OCI-M1 (cell line): ENCODE measurements around the gene ZNF597.

Source experiments
- DNase-seq: peaks from one replicate; lab custom pipeline; 2025; lab: John Stamatoyannopoulos, UW

The ZNF597 gene

GRCh38 chr16:3454631-3455147 lies 11.4 kb upstream of the ZNF597 start:
- DNase-seq, result no peak

GRCh38 chr16:3454093-3454492 lies 10.8 kb upstream of the ZNF597 start:
- DNase-seq, result no peak

GRCh38 chr16:3444032-3444388 lies 706 bp upstream of the ZNF597 start:
- peak; percentile 62 for DNase-seq

GRCh38 chr16:3439637-3440036 lies 3.7 kb downstream of the ZNF597 start:
- no peak for DNase-seq

- DNase-seq, result no peak
These were observed 8.9 kb downstream of the ZNF597 start for GRCh38 chr16:3434373-3434772.

DNA sequence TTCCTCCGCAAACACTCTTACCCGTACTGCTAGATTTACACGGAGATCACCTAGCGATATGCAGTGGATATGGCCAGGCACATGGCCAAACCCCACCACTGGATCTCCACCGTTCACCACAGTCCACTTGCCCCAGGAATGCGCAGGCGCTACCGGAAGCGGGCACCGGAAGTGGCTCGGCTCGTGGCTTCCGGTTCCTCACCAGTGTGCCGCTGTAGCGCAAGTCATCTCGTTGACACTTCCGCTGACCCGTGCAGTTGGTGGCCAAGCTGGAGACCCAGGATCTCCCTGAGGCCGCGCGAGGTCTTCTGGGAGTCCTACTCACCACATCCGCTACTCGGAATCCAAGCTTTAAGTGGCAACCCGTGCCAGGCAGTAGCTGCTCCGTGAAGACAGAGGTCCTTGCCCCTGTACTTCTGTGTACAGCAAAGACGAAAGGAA lies 11.5 kb downstream of the ZNF597 start:
- DNase-seq, result no peak

DNA sequence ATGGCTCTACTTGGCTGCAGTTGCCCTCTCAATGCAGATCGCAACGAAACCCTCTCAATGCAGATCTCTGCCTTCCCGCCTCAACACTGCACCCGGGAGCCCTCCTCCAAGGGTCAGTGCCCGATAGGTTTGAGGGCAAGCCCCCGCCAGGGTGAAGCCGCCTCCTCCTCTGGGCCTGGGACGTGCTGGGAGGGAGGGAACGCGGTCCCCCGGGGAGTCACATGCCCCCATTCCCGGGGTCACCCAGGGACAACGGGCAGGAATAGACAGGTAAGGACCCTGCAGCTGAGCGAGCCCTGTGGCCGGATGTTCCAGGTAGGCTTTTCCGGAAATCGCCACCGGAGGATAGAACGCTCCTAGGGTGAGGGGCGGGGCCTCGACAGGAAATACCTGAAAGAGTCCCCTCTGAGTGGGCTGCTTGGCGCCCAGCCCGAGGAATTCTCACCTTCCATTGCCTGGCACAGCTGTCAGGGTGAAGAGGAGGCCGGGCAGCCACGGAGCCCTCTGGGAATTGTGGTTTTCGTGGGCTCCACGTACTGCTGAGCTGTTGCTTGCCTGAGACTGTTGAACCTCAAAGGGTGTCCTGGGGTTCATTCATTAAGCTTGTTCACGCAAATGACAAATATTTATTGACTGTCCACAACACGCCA lies 29.4 kb downstream of the ZNF597 start:
- DNase-seq, result no peak

- DNase-seq, result no peak
These were observed 34.6 kb downstream of the ZNF597 start for GRCh38 chr16:3408561-3409197.

- DNase-seq, result peak; percentile 67
These were observed 41.4 kb downstream of the ZNF597 start for GRCh38 chr16:3401719-3402397.

DNA sequence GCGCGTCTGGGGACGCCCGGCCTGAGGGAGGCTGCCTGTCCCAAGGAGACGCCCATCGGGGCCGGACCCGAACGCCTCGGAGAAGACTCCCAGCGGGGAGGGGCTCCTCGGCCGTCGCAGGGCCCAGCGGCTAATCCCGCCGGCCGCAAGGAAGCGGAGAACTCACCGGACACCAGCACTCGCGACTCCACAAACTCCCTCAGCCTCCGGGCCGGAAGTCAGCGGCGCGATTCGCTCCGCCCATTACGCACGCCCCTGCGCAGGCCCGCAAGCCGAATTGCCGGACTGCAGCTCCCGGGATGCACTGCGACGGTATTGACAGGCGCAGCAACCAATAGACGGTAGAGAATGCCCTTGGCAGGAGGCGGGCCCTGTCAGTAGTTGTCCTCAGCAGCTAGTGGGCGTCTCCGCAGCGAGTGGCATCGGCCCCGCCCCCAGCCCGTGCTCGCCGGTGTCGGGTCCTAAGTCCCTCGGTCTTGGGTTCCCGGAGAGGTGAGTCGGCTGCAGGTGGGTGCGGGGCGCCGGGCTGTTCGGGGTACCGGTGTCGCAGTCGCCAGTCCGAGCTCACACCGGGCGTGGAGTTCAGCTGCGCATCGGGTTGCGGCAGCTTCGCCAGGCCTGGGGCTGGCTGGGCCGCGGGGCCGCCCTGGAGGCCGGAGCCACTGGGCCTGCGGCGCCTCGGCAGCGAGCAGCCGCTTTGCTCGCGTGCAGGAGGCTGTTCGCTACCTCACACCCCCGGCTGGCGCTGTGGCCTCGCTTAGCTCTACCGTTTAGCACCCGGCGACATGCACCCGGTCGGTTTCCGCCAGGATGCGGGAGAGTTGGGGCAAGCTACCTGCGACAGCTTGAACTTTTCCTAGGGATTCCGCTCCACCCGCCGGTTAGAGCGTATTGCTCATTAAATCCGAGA lies 42.3 kb downstream of the ZNF597 start, which contains the start of the genes ZNF174 and ZSCAN32:
ZNF174 (plus strand) TSS at position 437 of the 910 bp plus-strand sequence. CDS start 790 bp downstream, outside the sequence.
ZSCAN32 (minus strand) TSS at position 226 of the 910 bp plus-strand sequence. CDS start 3,447 bp downstream, outside the sequence.
- DNase-seq, result peak; percentile 99

GRCh38 chr16:3400446-3400778 lies 42.9 kb downstream of the ZNF597 start:
- no peak for DNase-seq

DNA sequence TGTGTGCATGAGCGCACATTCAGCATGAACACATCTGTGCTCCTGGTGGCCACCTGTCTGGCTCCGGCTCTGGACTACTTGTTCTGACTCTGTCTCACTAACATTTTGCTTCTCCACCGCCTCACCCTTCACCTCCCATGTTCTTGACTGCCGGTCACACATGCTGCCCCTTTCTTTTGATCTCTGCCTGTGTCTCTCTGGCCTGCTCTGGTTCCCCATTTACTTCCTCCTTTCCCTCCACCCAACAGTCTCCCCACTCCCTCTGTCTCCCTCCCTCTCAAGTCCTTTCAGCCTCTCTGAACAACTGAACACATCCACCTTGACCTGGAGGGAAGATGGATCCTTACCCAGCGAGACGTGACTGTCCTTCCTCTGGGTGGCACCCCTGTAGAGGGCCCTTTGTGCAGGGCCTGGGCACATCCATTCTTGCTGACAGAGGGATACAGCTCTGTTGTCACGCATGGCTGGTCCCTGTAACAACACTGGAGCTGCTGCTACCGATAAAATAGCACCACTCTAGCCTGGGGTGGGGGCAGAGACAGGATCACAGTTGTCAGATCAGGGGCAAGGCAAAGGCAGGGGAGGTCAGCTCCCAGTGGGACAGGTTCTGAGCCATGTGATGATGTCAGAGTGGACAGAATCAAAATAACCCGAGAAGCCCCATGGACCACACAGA lies 53.5 kb downstream of the ZNF597 start:
- peak; percentile 74 for DNase-seq

GRCh38 chr16:3388325-3388724 lies 55.0 kb downstream of the ZNF597 start:
- DNase-seq, result peak; percentile 93

GRCh38 chr16:3383045-3383448 lies 60.3 kb downstream of the ZNF597 start:
- DNase-seq, result no peak
